GF-D8 (cell line): ENCODE data around the gene UBN1.
"Not testable (repeated sequence)": the region's sequence is repeated elsewhere in the genome, so short reads cannot be mapped to it uniquely, and the experiment has no call there.

Experiments used
- DNase-seq: peaks from one replicate; lab custom pipeline; 2025; lab: John Stamatoyannopoulos, UW

UBN1 gene

GRCh38 chr16:4904942-4905615, 57.8 kb downstream of the UBN1 start:
- no peak for DNase-seq

- no peak for DNase-seq
These were observed 61.6 kb downstream of the UBN1 start for GRCh38 chr16:4908854-4909401.

DNA sequence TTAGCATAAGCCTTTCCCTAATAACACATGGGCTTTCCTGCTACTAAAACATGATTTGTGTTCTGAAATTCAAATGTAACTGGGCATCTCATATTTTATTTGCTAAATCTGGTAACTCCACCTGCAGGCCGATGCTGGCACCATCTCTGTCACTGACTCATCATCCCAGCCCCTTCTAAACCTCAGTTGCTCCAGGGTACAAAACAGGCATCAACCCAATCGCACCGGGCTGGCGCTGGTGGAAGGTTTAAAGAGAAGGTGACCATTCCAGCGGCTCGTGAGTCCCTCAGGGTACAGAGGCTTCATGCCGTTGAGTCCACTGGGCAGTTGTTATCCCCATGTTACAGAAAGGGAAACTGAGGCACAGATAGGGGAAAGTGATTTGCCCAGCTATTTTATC, 62.5 kb downstream of the UBN1 start:
- DNase-seq, result no peak

- DNase-seq, result no peak
These were observed 63.5 kb downstream of the UBN1 start for GRCh38 chr16:4910828-4911227.

GRCh38 chr16:4911970-4912386, 64.7 kb downstream of the UBN1 start:
- no peak for DNase-seq

- no peak for DNase-seq
These were observed 66.0 kb downstream of the UBN1 start for GRCh38 chr16:4913130-4913773.

- no peak for DNase-seq
These were observed 66.7 kb downstream of the UBN1 start for GRCh38 chr16:4913774-4914525.

- no peak for DNase-seq
These were observed 67.4 kb downstream of the UBN1 start for GRCh38 chr16:4914528-4915225.

GRCh38 chr16:4915226-4915761, 68.0 kb downstream of the UBN1 start:
- no peak for DNase-seq

- DNase-seq, result no peak
These were observed 69.8 kb downstream of the UBN1 start for GRCh38 chr16:4917117-4917516.

DNA sequence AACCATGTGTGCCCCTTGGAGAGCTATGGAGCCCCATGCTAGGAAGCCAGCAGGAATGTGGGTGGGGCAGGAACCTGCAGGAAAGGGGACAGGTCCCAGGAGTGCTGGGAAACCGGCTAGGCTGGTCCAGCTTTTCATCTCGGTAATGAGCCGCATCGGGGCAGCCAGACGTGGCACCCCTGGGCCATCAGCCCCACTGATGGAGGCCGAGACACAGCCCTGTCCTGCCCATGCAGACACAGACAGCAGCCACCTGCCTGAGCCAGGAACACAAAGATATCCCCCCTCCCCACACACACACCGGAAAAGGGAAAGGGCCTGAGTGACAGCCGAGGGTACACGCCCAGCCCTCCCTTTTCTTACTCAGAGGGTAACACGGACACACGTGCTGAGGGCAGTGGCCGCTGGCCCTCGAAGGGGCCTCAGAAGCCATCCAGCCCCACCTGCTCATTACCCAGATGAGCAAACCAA, 71.5 kb downstream of the UBN1 start:
- DNase-seq, result no peak

DNA sequence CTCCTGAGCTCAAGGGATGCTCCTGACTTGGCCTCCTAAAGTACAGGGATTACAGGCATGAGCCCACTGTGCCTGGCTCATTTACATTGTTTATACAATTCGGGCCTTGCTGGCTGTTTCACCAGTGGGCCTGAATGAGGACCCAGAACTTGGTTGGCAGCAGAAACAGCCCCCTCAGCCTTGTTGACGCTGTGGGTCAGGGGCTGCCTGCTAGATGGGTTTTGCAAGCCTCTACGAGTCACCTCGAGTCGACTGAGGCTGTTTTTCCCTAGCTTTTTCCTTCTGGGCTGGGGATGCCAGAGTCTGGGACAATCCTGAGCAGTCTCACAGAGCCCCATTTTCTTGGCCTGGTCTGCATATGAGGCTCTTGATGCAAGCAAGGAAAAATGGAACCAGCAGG, 73.5 kb downstream of the UBN1 start:
- DNase-seq, result no peak

GRCh38 chr16:4922721-4923342, 75.6 kb downstream of the UBN1 start:
- no peak for DNase-seq

GRCh38 chr16:4923853-4924252, 76.6 kb downstream of the UBN1 start:
- no peak for DNase-seq

DNA sequence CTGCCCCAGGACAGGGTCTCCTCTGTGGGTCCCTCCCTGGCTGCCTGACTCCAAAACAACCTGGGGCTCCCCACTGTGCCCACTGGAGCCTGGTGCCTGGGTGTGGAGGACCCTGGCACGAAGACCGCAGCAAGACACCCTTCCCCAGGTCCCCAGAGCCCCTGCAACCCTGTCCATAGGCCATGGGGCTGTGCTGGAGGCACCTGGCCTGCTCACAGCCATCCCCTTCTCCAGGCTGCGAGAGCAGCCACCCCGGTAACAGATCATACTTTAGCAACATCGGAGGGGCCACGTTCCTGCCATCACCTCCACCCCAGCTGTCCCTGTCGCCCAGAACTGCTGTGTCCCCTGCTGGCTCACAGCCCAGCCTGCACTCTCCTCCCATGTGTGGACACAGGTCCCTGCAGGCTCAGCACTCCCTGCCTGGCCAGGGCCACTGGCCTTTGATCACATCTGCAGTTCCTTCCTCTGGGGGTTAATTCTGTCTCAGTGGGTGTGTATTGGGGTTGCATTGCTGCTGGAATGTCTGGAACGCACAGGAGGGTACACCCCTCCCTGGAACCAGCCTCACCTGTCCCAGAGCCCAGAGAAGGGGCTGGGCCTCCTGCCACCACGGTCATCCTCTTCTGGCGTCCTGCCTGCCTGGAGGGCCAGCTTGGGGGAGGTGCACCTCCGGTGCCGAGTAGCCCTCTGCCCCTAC, 77.5 kb downstream of the UBN1 start:
- DNase-seq, result no peak

DNA sequence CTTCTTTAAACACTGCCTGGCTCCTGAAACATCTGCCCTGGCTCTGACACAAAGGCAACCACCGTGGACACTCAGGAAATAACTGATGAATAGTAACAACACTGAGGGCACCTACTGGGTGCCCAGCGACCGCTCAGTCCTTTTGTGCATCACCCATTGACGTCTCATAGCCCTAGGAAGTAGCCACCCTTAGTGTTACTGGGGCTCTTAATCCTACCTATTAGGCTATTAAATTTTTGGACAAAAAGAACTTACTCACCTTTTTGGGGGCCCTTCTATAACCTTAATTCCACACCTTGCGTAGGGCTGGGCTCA, 78.0 kb downstream of the UBN1 start:
- no peak for DNase-seq

GRCh38 chr16:4925791-4926190, 78.5 kb downstream of the UBN1 start:
- DNase-seq, result no peak

DNA sequence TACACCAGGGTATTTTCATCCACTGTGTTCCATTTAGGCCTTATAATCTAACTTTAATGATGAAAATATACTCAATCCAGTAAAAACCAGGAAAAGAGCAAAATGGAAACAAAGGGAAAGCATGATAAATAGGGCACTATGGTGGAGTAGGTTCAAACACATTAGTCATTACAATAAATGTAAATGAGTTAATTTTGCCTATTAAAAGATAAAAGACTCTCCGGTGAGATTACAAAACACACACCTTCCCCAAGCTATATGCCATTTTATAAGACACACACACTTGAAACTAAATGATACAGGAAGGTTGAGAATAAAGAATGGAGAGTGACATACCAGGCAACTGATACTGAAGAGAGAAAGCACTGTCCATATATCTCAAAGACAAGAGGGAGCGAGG, 79.6 kb downstream of the UBN1 start:
- DNase-seq, result no peak

DNA sequence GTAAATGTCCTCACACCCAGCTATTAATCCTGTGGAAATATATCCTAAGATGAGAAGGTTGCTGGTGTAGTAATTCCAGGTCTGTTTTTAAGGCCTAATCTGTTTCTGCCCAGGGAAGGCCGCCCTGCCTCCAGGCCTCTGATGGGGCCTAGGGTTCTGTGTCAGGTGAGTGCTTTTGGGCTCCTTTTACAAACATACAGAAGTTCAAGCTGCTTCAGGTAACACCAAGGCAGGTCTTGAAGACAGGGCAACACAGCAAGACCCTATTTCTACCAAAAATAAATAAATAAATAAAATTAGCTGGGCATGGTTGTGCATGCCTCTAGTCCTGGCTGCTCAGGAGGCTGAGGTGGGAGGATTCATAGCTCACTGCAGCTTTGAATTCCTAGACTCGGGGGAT, 80.4 kb downstream of the UBN1 start:
- no peak for DNase-seq

DNA sequence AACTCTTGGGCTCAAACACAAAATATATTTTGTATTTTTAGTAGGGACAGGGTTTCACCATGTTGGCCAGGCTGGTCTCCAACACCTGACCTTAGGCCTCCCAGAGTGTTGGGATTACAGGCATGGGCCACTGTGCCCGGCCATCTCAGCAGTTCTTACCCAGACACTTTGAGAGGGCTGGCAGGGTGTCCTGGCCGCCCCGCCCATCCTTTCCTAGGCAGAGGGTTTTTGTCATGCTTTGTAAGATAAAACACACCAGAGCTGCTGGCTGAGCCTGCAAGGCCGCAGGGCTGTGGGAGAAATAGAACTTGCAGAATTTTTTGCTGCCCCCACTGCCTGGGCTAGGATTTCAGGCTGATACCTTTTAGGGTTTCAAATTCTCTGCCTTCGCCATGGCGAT, 80.9 kb downstream of the UBN1 start:
- DNase-seq, result no peak

- DNase-seq, result not testable (repeated sequence)
These were observed 82.3 kb downstream of the UBN1 start for GRCh38 chr16:4929619-4930018.
